OCI-LY3 (cell line): ENCODE measurements around the gene ZNF488.

ENCODE experiments used
- EZH2phosphoT487 ChIP-seq: fragments of 200-600 bp; shearing (Covaris generic); IDR thresholded peaks from 2 replicates; pipeline ENCODE4 v1.6.1; 2018; ENCODE audit warnings: antibody characterized with exemption, mixed run types, low read depth
- TF ChIP-seq, protein P1 (sequence below): fragments of 200-600, 300-600 bp; sonication (generic); IDR thresholded peaks from 2 replicates; pipeline ENCODE4 v1.5.1; 2014; ENCODE audit warnings: antibody characterized with exemption, low read length, low read depth

DNA sequence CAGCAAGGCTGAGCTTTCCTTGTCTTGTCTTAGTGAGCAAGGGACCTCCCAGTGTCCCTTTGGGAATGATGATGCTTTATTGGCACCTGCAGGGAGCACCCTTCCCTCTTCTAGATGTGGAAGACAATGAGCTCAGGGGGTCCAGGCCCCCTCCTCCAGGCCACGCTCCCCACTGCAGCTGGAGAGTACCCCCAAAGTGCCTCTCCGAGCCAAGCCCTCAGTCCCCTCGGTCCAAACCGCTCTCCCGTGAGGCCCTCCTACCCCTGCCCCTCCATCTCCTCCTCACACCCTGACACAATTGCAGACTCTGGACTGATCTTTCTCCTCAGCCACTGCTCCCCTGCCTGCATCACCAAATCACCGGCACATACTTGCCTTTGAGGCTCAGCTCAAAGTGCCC lies 19.2 kb downstream of the ZNF488 start:
- TF ChIP-seq, protein P1, sequence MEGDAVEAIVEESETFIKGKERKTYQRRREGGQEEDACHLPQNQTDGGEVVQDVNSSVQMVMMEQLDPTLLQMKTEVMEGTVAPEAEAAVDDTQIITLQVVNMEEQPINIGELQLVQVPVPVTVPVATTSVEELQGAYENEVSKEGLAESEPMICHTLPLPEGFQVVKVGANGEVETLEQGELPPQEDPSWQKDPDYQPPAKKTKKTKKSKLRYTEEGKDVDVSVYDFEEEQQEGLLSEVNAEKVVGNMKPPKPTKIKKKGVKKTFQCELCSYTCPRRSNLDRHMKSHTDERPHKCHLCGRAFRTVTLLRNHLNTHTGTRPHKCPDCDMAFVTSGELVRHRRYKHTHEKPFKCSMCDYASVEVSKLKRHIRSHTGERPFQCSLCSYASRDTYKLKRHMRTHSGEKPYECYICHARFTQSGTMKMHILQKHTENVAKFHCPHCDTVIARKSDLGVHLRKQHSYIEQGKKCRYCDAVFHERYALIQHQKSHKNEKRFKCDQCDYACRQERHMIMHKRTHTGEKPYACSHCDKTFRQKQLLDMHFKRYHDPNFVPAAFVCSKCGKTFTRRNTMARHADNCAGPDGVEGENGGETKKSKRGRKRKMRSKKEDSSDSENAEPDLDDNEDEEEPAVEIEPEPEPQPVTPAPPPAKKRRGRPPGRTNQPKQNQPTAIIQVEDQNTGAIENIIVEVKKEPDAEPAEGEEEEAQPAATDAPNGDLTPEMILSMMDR, result no peak
- no peak for TF ChIP-seq EZH2phosphoT487
